IMR-90 (cell line): ENCODE measurements around the gene TAPT1.

ENCODE experiments used
- BHLHE40 ChIP-seq: fragments of 150-350 bp; IDR thresholded peaks from 2 replicates; pipeline ENCODE4 v1.6.1; 2016; ENCODE audit warnings: mild to moderate bottlenecking, low read depth, low read length
- CEBPB ChIP-seq: IDR thresholded peaks from 2 replicates; pipeline ENCODE4 v1.6.1; 2012; ENCODE audit warnings: low read depth, low read length, improper control_type of control experiment
- CTCF ChIP-seq: conservative IDR thresholded peaks from 2 replicates; pipeline ENCODE4 v1.5.1; 2012; ENCODE audit warnings: mild to moderate bottlenecking, low read depth, low read length, improper control_type of control experiment
- ELK1 ChIP-seq: fragments of 150-350 bp; IDR thresholded peaks from 2 replicates; pipeline ENCODE4 v1.6.1; 2016; ENCODE audit warnings: low read depth, mild to moderate bottlenecking, low read length, moderate library complexity, borderline replicate concordance
- FOS ChIP-seq: fragments of 150-350 bp; IDR thresholded peaks from 2 replicates; pipeline ENCODE4 v1.6.1; 2016; ENCODE audit warnings: low read depth, low read length
- MAFK ChIP-seq: IDR thresholded peaks from 2 replicates; pipeline ENCODE4 v1.6.1; 2012; ENCODE audit warnings: low read depth, low read length, improper control_type of control experiment
- POLR2A ChIP-seq: IDR thresholded peaks from 2 replicates; pipeline ENCODE4 v1.6.1; 2012; ENCODE audit warnings: mild to moderate bottlenecking, low read depth, low read length
- RAD21 ChIP-seq: IDR thresholded peaks from 2 replicates; pipeline ENCODE4 v1.6.1; 2012; ENCODE audit warnings: low read length, improper control_type of control experiment
- RCOR1 ChIP-seq: IDR thresholded peaks from 2 replicates; pipeline ENCODE4 v1.6.1; 2012; ENCODE audit warnings: mild to moderate bottlenecking, low read length, improper control_type of control experiment; ENCODE audit not compliant: insufficient replicate concordance
- RFX5 ChIP-seq: IDR thresholded peaks from 2 replicates; pipeline ENCODE4 v1.8.0; 2012; ENCODE audit warnings: low read depth, mild to moderate bottlenecking, low read length, moderate library complexity
- SMC3 ChIP-seq: fragments of 150-350 bp; IDR thresholded peaks from 2 replicates; pipeline ENCODE4 v1.6.1; 2016; ENCODE audit warnings: low read depth, mild to moderate bottlenecking, antibody characterized with exemption, low read length, moderate library complexity
- USF2 ChIP-seq: fragments of 150-350 bp; IDR thresholded peaks from 2 replicates; pipeline ENCODE4 v1.6.1; 2017; ENCODE audit warnings: mild to moderate bottlenecking, antibody characterized with exemption, low read length, low read depth

GRCh38 chr4:16270454-16271328 lies 44.4 kb upstream of the TAPT1 start:
- TF ChIP-seq CTCF: no peak
- TF ChIP-seq POLR2A: no peak
- TF ChIP-seq MAFK: no peak
- TF ChIP-seq RAD21: no peak
- no peak for TF ChIP-seq SMC3
- no peak for TF ChIP-seq RFX5
- TF ChIP-seq RCOR1: no peak
- TF ChIP-seq CEBPB: no peak
- no peak for TF ChIP-seq USF2
- TF ChIP-seq ELK1: no peak
- TF ChIP-seq BHLHE40: no peak
- no peak for TF ChIP-seq FOS
